GM23248 (cell line): ENCODE results near the gene ABCC4.

Experiments
- EZH2 ChIP-seq: fragments of 200-600 bp; sonication (generic); IDR thresholded peaks from 2 replicates; pipeline ENCODE4 v1.6.1; 2018; ENCODE audit warnings: antibody characterized with exemption, mild to moderate bottlenecking; ENCODE audit not compliant: insufficient read depth, poor library complexity, severe bottlenecking
- EZH2phosphoT487 ChIP-seq: fragments of 200-600 bp; sonication (generic); IDR thresholded peaks from 2 replicates; pipeline ENCODE4 v1.6.1; 2018; ENCODE audit warnings: antibody characterized with exemption, moderate library complexity, mild to moderate bottlenecking, low read depth; ENCODE audit not compliant: insufficient read depth

DNA sequence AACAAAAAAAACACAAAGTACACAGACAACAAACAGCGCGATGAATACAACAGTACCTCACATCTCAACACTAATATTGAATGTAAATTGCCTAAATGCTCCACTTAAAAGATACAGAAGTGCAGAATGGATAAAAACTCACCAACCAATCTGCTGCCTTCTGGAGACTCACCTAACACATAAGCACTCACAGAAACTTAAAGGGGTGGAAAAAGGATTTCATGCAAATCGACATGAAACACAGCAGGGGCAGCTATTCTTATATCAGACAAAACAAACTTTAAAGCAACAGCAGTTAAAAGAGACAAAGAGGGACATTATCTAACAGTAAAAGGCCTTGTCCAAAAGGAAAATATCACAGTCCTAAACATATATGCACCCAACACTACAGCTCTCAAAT is 209.5 kb downstream of the ABCC4 start:
- no peak for TF ChIP-seq EZH2phosphoT487
- no peak for TF ChIP-seq EZH2
